ENCODE measurements around the gene ZKSCAN3.
"Not testable (repeated sequence)": the region's sequence is repeated elsewhere in the genome, so short reads cannot be mapped to it uniquely, and the experiment has no call there.

Gene ZKSCAN3

DNA sequence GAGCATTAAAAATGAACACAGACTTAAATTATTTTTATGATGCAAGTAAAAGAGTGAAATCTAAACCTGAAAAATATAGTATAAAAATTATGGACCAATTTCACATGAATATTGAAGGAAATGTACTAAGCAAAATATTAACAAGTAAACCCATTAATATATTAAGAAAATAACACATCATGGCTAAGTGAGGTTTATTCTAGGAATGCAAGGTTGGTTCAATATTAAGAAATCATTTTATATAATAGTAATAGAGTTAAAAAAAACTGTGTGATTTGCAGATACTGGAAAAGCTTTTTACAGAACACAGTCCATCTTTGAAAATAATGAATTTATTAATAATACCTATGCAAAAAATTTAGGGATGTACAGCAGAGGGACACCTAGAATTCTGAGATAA, 28.9 kb downstream of the ZKSCAN3 start:
- DNase-seq = no peak

DNA sequence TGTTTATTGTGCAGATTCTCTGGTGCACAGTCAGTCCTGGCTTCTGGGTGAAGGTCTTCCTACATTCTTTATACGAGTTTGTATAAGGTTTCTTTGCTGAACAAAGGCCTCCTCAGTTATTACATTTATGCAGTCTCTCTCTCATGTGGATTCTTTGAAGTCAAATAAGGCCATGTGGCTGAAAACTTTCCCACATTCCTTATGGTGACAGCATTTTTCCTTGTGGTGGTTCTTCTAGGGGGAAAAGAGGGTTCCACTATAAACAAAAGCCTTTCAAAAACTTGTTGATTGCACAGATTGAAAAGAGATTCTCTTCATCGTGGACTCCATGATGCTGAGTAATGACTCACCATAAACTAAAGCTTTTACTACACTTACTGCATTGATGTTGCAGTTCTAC, 30.6 kb downstream of the ZKSCAN3 start:
- no peak for DNase-seq

DNA sequence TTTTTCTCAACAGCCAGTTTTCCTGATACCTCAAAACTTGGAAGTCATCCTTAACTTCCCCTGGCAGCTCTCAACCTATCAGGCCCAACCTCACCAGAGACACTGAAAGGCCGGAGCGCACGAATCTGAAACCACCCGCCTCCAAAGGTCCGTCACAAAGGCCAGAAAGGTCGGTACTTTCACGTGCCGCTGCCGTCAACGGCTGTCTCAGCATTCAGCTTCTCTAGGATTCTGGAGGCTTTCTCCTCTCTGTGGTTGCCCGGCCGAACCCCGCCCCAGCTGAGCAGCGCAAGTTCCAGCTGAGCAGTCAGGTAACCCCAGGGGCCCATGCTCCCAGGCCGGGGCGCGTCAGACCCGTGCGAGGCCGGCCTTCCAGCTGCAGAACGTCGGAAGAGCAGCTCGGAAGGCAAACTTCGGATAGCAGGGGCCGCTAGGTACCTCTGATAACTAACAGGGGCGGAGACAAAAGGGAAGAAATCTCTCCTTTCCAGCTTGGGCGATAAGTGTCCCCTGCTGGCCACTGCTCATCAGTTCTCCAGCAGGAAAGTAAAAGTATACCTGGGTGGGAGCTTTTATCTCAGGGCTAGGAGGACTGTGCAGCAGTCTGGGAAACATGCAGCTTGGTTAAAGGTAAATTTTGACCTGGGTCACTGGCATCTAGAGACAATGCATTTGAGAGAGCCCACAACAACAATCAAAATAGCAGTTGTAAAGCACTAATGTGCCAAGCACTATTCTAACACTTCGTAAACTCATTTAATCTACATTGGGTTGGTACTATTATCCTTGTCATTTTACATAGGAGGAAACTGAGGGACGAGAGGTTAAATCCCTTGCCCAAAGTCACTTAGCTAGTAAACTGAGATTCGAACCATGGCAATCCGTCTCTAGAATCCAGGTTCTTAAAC, 33.7 kb downstream of the ZKSCAN3 start:
- peak; percentile 50 for DNase-seq

DNA sequence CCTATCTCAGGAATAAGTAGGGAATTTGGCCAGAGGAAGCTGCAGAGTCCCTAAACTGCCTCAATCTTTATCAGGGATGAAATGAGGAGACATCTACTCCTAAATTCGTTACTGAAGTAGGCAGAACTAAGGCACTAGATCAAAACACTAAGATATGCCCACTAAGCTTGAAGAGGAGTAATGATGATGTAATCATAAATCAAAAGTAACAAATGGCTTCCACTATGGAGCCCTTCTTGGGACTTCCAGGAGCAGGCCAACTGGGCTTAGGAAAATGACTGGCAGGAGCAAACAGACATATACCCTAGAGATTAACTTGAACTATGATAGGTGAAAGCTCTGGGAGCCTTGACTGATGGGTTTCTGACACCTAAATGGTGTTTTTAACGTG, 34.4 kb downstream of the ZKSCAN3 start:
- DNase-seq = no peak

DNA sequence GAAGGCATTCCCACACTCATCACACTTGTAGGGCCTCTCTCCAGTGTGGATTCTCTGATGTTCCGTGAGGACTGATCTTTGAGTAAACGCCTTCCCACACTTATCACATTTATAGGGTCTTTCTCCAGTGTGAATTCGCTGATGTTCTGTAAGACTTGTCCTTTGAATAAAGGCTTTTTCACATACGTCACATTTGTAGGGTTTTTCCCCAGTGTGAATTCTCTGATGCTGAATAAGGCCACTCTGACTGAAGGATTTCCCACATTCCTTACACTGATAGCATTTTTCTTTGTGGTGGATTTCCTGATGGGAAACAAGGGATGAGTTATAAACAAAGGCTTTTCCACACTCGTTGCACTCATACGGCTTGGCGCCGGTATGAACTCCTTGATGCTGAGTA, 40.9 kb downstream of the ZKSCAN3 start:
- DNase-seq = no peak

DNA sequence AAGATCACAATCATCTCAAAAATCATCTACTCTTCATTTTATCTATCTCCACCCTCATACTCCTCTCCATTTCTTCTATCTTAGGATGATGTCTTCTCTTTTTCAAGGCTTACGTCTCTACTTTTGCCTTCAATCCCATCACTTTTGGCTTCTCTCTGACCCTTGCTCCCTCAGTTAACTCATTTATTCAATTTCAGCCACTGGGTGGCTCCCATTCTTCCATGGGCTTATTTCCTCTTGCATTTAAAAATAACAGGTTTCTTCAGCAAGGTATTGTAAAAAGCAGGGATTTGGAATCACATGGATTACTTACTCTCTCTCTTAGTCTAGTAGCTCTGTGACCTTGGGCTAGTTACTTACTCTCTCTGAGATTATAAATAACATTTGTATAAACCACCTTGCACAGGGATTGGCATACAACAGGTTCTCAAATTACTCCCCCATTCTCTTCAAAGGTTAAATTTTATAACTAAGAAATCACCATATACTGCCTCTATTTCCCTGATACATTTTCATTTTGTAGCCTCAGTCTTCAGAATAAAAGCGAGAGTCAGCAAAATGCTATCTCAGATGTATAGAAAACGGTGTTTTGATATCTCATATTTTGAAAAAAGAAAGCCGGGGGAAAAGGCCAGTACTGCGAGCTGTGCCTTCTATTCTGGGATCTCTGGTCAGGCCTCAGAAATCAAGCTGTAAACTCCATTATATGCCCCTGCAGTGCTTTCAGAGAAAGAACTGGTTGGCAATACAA, 44.3 kb downstream of the ZKSCAN3 start:
- DNase-seq = no peak

DNA sequence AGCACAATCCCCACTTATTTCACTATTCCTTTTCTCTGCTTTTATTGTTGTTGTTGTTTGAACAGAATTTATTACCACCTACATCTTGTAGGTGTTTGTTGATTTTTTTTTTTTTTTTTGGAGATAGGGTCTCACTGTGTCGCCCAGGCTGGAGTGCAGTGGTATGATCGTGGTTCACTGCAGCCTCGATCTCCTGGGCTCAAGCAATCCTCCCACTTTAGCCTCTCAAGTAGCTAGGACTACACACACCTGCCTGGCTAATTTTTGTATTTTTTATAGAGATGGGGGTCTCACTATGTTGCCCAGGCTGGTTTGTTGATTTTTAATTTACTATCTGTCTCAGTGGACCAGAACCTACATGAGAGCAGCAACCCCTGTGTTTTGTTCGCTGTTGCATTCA, 46.2 kb downstream of the ZKSCAN3 start:
- no peak for DNase-seq

DNA sequence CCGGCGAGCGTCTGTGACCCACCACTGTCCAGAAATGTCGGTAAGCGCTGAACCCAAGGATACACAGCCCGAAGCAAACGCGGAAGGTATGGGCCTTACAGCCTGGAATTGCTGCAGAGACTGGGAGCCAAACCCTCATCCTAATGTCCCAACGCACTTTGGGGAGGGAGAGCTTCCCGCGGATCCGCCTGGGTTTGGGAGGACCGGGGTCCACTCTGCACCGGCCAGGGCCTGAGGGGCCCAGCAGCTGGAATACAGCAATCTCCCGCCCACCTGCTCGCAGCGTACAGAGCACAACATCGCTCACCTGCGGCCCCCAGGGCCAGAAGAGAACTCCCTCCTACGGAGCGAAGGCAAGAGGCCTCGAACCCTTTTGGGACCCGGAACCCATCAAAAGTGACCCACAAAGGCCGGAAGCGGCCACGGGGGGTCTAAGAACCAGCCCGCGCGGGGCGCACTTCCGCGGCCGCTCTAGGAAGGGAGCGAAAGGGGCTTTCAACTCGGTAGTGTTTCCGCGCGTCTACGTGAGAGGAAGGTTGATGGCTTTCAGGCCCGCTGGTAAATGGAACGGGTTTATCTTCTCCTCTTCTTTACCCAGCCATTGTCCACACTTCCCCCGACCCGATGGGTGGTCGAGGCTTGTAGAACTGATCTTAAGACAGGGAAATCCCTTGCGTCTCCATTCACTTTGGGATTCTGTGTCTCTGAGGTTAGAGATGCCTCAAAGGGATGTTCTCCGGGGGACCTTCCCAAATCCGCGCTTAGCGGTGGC, 49.8 kb downstream of the ZKSCAN3 start, which contains the start of gene ZSCAN12:
TSS of gene ZSCAN12 (minus strand) at position 398 of the 772 bp plus-strand sequence. CDS start 1,342 bp downstream, outside the sequence.
- peak; percentile 86 for DNase-seq

DNA sequence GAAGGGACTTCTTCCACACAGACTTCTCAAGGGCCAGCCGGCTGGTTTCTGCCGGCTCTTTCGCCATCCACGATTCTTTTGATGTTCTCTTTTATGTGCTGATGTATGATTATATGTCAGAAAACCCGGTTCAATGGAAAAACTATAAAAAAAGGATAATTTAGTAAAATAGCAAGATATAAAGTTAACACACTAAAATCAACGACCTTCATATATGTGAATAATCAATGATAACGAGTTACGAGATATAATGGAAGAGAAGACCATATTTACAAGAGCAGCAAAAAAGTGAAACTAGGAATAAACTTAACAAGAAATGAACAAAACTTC, 50.3 kb downstream of the ZKSCAN3 start:
- no peak for DNase-seq

DNA sequence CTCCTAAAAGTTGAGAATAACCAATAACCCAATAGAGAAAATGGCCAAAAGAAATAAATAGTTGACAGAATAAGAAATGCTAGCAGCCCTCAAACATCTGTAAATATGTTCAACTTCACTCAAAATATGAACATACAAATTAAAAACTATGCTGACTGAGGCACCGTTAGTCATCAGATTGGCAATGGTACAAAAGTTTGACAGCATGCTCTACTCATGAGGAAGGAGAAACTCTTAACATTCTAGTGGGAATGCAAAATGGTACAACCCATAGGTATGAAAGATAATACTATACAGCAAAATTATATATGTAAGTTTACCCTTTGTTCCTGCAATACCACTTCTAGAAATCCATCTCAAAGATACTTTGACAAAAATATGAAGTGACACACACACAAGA, 51.4 kb downstream of the ZKSCAN3 start:
- no peak for DNase-seq

DNA sequence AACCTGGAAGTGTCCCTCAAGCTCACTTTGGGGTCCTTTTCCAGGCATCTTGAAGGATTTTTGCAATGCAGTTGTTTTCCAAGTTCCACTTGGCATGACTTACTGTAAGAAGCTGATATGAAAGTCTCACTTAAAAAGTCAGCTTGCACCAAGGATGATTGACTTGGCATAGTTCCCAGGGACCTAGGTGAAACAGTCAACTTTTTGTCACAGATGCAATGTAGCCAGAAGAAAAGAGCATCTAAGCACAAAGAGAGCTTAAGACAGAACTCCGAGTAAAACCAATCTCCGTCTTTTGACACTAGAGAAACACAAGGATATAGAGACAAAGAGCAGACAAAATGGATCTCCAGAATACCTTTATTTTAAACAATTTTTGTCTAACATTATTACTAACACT, 52.5 kb downstream of the ZKSCAN3 start:
- no peak for DNase-seq

DNA sequence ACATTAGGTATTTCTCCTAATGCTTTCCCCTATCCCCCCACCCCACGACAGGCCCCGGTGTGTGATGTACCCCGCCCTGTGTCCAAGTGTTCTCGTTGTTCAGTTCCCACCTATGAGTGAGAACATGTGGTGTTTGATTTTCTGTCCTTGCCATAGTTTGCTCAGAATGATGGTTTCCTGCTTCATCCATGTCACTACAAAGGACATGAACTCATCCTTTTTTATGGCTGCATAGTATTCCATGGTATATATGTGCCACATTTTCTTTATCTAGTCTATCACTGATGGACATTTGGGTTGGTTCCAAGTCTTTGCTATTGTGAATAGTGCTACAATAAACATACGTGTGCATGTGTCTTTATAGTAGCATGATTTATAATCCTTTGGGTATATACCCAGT, 54.2 kb downstream of the ZKSCAN3 start:
- not testable (repeated sequence) for DNase-seq

DNA sequence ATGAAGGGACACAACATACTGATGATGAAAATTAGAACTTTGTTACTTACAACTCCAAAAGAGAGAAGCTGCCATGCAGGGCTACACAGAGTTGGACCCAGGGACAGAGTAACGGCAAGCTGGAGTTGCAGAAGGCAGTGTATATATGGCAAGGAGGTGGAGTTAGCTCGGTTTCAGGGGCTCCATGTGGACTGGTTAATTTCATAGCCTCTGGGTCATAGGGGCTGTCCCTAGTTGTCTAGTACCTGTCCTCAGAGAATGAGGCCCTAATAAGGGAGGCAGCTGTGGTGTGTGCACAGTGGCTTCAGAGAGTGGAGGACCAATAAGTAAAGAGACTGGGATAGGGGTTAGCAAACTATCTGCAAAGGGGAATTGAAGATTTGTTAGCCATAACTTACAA, 57.7 kb downstream of the ZKSCAN3 start:
- DNase-seq = no peak

DNA sequence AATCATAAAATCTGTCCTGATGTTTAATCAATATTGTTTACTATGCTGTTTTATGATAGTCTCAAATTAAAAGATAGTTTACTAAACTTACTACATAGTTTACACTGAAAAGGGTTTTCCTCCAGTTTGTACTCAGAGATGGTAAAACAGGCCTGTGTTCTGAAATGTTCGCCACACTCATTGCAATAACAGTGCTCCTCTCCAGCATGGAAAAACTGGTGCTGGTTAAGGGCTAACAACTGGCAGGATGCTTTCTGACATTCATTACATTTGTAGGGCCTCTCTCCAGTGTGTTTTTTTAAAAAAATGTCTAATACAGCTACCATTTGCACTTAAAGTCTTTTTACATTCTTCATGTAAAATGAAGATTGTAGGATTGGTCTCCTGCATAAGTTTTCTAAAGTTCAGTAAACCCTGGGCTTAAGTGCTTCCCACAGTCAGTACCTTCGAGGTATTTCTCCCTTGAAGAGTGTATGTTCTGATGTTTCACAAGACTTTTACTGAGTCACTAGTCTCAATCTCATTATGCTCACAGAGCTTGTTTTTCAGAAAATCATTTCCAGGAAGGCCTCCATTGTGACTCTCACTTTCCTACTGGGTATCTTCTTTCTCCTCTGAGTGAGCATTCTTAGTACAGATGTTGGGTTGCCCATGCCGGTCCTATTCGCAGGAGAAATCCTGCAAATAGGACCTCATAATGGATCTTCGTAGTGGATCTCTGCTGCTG, 58.5 kb downstream of the ZKSCAN3 start:
- DNase-seq = no peak

DNA sequence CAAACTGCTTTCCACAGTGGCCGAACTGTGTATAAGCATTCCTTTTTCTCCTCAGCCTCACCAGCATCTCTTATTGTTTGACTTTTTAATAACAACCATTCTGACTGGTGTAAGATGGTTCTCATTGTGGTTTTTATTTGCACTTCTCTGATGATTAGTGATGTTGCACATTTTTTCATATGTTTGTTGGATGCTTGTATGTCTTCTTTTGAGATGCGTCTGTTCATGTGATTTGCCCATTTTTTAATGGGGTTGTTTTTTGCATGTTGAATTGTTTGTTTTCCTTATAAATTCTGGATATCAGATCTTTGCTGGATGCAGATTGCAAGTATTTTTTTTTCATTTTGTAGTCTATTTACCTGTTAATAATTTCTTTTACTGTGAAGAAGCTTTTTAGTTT, 61.0 kb downstream of the ZKSCAN3 start:
- no peak for DNase-seq

DNA sequence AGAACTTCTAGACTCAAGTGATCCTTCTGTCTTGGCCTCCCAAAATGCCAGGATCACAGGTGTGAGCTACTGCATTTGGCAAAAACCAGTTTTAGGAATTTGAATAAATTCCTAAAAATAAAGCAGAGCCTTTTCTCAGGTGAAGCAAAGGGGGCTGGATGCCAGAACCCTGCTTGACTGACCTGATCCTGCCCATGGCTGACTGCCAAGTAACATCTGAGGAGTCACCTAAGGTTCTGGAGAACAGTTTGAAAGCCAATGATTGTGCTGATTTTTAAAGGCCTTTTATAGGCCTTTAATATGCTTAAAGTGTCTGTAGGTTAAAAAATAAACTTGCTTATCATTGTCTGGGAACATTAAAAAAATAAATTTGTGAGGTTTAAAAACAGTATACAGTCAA, 63.9 kb downstream of the ZKSCAN3 start:
- no peak for DNase-seq

All from stimulated activated CD4-positive, alpha-beta T cell treated with anti-CD3 and anti-CD28 coated beads, Interleukin-4, amount 100 ng/mL, for 1 hour (primary cell).